Adrenal gland (tissue), 5 donors: ENCODE data around the gene EFCAB11.

Source experiments
- POLR2A ChIP-seq, 2 donors: fragments of 450-650 bp; IDR thresholded peaks; one replicate each; pipeline ENCODE4 v1.6.1; 2017; ENCODE audit warnings: antibody characterized with exemption in 2 of 2, mild to moderate bottlenecking in 2 of 2, moderate library complexity in 1 of 2
- TF ChIP-seq, protein P1 (sequence below), 6 experiments: fragments of 450-650 bp in 4 of 6; fragments of 200-600 bp in 2 of 6; sonication (generic) in 1 of 6; IDR thresholded peaks; 1 replicate in 5 of 6; 2 replicates in 1 of 6; pipeline versions ENCODE4 v1.5.1 to v1.8.0; 2016 to 2021; ENCODE audit warnings: antibody characterized with exemption in 6 of 6, mild to moderate bottlenecking in 2 of 6, moderate library complexity in 1 of 6
- donor health status: DM: no; HTN: no; CAD: no.

DNA sequence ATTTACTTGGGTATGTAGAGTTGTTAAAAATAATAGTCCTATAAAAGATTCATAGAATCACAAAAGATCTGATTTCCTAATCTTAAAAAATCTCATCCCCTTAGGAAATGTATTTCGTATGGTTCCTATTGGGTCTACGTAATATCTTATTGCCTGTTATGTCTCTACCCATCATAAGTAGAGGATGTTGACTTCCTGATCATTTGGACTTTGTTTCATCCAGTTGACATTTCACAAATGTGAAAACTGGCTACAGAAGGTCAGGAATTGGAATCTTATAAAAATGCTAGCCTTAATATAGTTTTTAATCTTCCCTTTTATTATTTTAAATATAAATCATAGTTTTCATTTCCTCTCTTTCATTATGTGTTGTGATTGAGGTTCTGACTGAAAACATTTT is 46.4 kb upstream of the EFCAB11 start:
- TF ChIP-seq POLR2A (IDR thresholded peaks at IDR 0.05), result no peak
- TF ChIP-seq, protein P1, sequence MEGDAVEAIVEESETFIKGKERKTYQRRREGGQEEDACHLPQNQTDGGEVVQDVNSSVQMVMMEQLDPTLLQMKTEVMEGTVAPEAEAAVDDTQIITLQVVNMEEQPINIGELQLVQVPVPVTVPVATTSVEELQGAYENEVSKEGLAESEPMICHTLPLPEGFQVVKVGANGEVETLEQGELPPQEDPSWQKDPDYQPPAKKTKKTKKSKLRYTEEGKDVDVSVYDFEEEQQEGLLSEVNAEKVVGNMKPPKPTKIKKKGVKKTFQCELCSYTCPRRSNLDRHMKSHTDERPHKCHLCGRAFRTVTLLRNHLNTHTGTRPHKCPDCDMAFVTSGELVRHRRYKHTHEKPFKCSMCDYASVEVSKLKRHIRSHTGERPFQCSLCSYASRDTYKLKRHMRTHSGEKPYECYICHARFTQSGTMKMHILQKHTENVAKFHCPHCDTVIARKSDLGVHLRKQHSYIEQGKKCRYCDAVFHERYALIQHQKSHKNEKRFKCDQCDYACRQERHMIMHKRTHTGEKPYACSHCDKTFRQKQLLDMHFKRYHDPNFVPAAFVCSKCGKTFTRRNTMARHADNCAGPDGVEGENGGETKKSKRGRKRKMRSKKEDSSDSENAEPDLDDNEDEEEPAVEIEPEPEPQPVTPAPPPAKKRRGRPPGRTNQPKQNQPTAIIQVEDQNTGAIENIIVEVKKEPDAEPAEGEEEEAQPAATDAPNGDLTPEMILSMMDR (IDR thresholded peaks at IDR 0.05), result no peak
